Fibroblast of the conjunctiva (primary cell): ENCODE measurements around the gene ARHGAP26.

ENCODE experiments used
- DNase-seq: peaks from one replicate; pipeline ENCODE4 v3.0.0-alpha.2; 2010; ENCODE audit warnings: low read depth

Gene ARHGAP26

GRCh38 chr5:142814122-142814521, 43.9 kb downstream of the ARHGAP26 start:
- DNase-seq, result no peak

DNA sequence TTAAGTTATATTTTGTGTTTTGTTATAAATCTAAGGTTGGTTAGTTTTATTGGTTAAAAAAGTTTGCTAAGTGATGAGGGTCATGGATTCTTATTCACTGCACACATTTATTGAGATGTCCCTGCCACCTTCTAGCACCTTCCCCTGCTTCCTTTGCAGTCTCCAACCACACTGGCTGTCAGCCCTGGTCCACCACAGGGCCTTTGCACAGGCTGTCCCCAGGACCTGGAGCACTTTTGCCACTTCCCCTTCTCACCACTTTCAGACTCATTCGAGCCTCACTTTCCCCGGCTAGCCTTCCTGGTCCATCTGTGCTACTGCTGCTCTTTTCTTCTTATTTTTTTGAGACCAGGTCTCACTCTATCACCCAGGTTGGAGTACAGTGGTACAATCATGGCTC, 45.3 kb downstream of the ARHGAP26 start:
- DNase-seq, result no peak

DNA sequence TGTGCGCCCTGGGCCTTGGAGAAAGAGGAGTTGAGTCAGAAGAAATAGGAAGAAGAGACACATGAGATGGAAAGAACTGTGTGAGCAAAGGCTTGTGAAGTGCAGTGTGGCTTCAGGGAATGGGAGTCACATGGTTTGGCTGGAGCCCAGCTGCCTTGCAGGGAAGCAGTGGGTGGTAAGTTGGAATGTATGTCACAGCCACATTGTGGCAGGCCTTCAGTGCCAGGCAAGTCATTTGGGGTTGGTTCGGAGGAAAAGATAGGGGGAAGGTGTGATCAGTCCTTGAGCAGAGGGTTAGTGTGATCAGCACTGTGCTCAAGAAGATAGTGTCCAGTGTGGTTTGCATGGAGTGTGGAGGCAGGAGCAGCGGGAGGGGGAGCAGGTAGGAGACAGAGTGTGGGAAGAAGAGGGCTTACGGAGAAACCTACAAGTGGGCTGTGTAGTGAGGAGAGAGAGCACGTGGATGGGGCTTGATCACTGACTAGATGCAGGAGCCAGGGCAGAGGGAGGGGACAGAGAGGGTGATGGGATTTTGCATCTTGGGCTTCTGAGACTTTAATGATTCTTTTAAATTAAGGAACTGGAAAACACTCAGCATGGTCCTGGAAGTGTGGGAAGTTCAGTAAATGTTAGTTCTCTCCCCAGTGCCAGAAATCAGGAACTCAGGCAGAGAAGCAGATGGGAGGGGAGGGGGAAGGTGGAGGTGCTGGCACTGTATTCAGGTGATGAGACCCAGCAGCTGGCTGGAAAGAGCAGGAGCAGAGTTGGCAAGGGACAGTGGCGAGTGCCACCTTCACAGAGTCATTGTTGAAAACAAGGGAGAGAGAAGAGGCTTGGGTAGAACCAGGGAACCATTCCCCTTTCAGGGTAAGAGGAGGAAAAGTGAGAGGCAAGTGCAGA, 46.6 kb downstream of the ARHGAP26 start:
- no peak for DNase-seq

- DNase-seq, result no peak
Observed at GRCh38 chr5:142817949-142818431, 47.8 kb downstream of the ARHGAP26 start.

DNA sequence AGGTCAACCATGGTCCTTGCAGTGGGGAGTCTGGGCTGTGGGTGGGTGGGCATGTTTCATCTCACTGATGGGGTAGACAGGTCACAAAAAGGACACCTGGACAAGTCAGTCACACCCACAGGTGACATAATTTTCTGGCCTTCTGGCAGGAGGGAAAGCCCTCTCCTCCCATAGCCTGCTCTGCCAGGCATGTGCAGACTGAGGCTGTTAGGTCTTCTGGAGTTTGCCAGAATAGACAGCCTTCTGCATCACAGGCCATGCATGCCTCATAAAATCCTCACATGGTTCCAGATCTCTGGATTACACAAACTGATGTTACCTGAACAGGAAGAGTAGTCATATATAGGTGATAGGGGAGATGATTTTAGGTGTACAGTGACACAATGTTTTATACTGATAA, 49.1 kb downstream of the ARHGAP26 start:
- no peak for DNase-seq

GRCh38 chr5:142819825-142820224, 49.6 kb downstream of the ARHGAP26 start:
- no peak for DNase-seq

- no peak for DNase-seq
Observed at GRCh38 chr5:142820447-142820846, 50.3 kb downstream of the ARHGAP26 start.

- DNase-seq, result no peak
Observed at GRCh38 chr5:142821034-142821732, 51.0 kb downstream of the ARHGAP26 start.

DNA sequence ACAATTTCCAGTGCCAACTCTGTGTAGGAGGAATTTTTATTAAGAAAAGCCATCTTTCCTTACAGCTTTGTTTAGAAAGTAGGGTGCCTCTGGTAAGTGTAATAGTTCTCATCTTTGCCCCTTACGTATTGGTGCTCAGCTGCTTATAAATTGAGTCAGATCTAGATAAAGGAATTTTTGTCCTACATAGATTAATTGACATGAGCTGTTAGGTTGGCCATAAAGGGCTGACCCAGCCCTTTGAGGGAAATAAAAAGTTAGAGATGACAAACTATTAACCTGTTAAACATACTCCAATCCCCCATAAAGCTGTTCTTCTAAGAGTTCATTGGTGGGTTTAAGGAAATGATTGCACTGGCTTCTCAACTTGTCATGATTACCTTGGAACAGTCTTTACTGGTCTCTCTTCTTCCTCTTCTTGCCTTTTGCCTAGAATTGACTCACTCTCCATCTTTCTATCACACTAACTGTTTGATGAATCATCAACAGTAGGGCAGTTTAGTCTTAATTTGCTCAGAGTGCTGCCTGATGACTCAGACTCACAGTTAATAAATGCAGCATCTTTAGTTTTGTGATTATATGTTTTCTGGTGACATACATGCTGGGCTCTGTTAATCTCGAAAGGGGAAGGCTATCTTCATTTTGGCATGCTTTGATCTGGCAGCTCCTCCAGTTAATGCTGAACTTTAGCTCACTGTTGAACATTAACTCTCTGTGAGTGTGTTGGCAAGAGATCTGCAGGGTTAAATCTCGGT, 51.7 kb downstream of the ARHGAP26 start:
- DNase-seq, result peak; percentile 77

- no peak for DNase-seq
Observed at GRCh38 chr5:142823126-142823525, 52.9 kb downstream of the ARHGAP26 start.

- no peak for DNase-seq
Observed at GRCh38 chr5:142823806-142824205, 53.6 kb downstream of the ARHGAP26 start.

- DNase-seq, result no peak
Observed at GRCh38 chr5:142824391-142824790, 54.2 kb downstream of the ARHGAP26 start.

GRCh38 chr5:142825378-142826089, 55.4 kb downstream of the ARHGAP26 start:
- no peak for DNase-seq

GRCh38 chr5:142826093-142826492, 55.9 kb downstream of the ARHGAP26 start:
- DNase-seq, result no peak

DNA sequence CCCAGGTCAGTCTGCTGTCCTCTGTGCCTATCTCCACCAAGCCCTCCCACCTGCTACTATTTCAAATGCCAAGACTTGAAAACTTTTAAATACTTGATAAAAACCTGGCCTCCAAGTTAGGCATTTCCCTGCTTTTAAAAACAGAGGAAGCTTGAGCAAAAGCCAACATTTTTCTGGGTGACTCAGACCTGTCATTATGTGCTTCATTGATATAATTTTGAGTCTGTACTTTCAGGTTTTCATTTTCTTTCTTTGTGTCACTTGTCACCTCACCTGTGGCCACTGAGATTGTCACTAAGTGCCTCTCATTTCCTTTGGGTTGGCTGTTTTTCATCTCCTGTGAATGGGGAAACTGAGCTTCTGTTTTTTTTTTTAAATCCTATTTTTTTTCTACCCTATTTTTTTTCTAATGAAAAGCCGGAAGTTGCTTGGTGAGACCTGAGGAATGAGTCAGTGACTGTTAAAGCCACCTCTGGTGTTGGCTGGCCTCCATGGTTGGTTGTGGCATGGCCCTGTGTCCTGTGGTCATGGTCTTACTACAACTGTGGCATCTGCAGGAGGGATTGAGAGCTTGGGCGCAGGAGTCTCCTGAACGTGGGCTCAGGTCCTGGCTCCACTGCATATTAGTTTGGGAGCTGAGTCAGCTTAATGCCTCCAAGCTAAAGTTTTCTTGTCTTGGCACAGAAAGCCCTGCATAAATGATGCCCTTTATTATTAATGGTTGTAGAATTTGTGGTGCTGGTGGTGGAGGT, 56.7 kb downstream of the ARHGAP26 start:
- no peak for DNase-seq

GRCh38 chr5:142827934-142828576, 57.9 kb downstream of the ARHGAP26 start:
- DNase-seq, result no peak

- DNase-seq, result no peak
Observed at GRCh38 chr5:142828797-142829535, 58.8 kb downstream of the ARHGAP26 start.

DNA sequence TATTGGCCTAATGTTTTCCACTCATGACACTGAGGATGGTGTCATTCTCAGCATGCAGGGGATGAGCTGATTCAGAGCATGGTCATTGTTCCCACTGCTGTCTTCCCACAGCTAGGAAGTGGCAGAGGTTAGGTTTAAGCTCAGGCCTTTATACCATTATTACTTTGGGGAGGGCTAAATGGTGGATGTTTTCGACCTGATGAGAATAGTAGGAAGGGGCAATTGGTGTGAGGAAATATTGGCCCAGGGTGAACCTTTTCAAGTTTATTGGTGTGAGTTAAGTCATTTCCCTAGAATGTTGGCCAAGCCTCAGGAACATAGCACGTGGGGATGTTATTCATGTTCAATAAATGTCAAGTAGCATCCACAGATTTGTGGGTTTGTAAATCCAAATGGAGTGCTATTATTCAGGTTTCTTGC, 59.6 kb downstream of the ARHGAP26 start:
- DNase-seq, result no peak

DNA sequence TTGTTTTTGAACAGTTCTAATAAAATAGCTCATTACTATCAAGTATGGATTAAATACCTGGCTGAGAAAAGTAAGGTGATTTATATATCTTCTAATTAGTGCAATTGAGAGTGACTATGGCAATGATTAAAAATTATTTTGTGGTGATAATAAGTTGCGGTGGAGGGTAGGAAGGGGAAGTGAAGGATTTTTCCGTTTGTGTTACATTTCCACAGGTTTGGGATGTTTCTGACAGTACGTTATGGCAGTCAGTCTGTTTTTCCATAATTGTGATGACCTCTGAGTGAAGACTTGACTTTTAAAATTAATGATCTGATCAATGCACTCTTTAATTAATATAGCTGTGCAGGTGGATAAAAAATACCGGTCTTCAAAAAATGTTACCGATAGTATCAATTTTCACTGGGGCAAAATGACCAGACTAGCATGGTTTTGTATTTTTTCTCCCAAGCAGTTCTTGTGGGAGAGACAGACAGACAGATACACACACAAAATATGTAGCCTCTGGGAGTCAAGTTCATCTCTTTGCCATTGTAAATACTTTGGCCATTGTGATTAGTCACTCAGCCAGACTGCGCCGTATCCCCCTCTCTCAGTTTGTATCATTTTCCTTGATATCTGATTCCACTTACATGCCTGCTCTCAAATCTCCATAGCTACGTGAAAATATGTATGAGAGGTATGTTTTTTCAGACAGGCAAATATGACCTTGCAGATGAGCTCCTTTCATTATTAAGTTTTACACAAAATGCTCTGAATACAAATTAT, 60.2 kb downstream of the ARHGAP26 start:
- peak; percentile 53 for DNase-seq
